ENCODE measurements around the gene ELMO1.

DNA sequence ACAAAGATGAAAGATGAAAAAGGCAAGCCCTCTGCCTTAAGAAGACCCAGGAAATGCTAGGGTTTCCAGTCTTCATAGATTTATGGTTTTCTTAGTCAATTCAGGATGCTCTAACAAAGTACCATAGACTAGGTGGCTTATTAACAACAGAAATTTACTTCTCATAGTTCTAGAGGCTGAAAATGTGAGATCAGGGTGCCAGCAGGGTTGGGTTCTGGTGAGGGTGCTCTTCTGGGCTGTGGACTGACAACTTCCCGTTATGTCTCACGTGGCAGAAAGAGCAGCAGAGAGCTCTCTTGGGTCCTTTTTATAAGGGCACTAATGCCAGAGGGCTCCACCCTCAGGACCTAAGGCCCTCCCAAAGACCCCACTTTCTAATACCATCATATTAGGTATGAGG is 23.7 kb downstream of the ELMO1 start:
- TF ChIP-seq, protein P1, sequence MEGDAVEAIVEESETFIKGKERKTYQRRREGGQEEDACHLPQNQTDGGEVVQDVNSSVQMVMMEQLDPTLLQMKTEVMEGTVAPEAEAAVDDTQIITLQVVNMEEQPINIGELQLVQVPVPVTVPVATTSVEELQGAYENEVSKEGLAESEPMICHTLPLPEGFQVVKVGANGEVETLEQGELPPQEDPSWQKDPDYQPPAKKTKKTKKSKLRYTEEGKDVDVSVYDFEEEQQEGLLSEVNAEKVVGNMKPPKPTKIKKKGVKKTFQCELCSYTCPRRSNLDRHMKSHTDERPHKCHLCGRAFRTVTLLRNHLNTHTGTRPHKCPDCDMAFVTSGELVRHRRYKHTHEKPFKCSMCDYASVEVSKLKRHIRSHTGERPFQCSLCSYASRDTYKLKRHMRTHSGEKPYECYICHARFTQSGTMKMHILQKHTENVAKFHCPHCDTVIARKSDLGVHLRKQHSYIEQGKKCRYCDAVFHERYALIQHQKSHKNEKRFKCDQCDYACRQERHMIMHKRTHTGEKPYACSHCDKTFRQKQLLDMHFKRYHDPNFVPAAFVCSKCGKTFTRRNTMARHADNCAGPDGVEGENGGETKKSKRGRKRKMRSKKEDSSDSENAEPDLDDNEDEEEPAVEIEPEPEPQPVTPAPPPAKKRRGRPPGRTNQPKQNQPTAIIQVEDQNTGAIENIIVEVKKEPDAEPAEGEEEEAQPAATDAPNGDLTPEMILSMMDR (IDR thresholded peaks at IDR 0.05; ENCODE audit: low read depth, low read length, missing input control) = no peak
- TF ChIP-seq, protein P2, sequence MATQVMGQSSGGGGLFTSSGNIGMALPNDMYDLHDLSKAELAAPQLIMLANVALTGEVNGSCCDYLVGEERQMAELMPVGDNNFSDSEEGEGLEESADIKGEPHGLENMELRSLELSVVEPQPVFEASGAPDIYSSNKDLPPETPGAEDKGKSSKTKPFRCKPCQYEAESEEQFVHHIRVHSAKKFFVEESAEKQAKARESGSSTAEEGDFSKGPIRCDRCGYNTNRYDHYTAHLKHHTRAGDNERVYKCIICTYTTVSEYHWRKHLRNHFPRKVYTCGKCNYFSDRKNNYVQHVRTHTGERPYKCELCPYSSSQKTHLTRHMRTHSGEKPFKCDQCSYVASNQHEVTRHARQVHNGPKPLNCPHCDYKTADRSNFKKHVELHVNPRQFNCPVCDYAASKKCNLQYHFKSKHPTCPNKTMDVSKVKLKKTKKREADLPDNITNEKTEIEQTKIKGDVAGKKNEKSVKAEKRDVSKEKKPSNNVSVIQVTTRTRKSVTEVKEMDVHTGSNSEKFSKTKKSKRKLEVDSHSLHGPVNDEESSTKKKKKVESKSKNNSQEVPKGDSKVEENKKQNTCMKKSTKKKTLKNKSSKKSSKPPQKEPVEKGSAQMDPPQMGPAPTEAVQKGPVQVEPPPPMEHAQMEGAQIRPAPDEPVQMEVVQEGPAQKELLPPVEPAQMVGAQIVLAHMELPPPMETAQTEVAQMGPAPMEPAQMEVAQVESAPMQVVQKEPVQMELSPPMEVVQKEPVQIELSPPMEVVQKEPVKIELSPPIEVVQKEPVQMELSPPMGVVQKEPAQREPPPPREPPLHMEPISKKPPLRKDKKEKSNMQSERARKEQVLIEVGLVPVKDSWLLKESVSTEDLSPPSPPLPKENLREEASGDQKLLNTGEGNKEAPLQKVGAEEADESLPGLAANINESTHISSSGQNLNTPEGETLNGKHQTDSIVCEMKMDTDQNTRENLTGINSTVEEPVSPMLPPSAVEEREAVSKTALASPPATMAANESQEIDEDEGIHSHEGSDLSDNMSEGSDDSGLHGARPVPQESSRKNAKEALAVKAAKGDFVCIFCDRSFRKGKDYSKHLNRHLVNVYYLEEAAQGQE (IDR thresholded peaks at IDR 0.05) = no peak
- TF ChIP-seq YY1 (IDR thresholded peaks at IDR 0.05) (no peak), RAD21 (IDR thresholded peaks at IDR 0.05) (no peak), SP1 (IDR thresholded peaks at IDR 0.05) (no peak)
- TF ChIP-seq, protein P3, sequence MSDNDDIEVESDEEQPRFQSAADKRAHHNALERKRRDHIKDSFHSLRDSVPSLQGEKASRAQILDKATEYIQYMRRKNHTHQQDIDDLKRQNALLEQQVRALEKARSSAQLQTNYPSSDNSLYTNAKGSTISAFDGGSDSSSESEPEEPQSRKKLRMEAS (IDR thresholded peaks at IDR 0.05) = no peak
- TF ChIP-seq, protein P4, sequence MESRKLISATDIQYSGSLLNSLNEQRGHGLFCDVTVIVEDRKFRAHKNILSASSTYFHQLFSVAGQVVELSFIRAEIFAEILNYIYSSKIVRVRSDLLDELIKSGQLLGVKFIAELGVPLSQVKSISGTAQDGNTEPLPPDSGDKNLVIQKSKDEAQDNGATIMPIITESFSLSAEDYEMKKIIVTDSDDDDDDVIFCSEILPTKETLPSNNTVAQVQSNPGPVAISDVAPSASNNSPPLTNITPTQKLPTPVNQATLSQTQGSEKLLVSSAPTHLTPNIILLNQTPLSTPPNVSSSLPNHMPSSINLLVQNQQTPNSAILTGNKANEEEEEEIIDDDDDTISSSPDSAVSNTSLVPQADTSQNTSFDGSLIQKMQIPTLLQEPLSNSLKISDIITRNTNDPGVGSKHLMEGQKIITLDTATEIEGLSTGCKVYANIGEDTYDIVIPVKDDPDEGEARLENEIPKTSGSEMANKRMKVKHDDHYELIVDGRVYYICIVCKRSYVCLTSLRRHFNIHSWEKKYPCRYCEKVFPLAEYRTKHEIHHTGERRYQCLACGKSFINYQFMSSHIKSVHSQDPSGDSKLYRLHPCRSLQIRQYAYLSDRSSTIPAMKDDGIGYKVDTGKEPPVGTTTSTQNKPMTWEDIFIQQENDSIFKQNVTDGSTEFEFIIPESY (IDR thresholded peaks at IDR 0.05) = no peak

Measured in liver (tissue), 3 donors.